ENCODE results near the gene SKIC8. TPM values are rescaled to one million over a fixed set of nuclear protein-coding genes. Genes with fewer than 3 reads are reported as not detected.
"Not testable (repeated sequence)": the region's sequence is repeated elsewhere in the genome, so short reads cannot be mapped to it uniquely, and the experiment has no call there.

SKIC8 gene
- total RNA-seq, 4 donors from 2014 or later, result 9.0 to 51.4 (median 44.1) TPM

DNA sequence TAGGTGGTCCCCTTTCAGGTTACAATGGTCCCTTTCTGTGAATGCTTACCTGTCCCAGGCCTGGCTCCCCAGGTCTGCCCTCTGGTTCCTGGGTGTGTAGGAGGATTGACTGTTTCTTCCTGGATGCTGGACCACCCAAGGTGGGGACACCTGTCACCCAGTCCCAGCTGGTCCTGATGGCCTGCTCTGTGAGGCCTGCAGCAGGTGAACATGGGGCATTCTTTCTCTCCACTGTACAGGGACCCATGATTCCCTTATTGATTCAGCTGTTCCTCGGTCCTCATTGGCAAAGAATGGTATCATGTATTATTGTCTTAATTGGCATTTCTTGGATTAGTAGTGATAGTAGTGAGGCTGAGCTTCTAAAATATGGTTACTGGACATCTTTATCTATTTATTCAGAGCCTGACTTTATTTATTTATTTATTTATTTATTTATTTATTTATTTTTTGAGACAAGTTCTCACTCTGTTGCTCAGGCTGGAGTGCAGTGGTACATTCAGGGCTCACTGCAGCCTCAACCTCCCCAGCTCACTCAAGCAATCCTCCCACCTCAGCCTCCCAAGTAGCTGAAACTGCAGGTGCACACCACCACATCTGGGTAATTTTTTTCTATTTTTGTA is 43.9 kb downstream of the SKIC8 start:
- DNase-seq, result no peak
- H3K36me3 ChIP-seq, result no peaks in the 10 kb centered on the region
- no peaks in the 10 kb centered on the region for H3K4me1 ChIP-seq
- H3K27me3 ChIP-seq, result no peaks in the 10 kb centered on the region
- intact Hi-C loops (cut with DNase I; ENCODE audit: low total_unique reads), result no loop called here
- in situ Hi-C loops (cut with MboI; ENCODE audit: low pct_ligation_motif_present in 1 of 4, low pct_unique_long_range_greater_than_20kb in 1 of 4, low sequenced_read_pairs in 3 of 4), result no loop called here
- 100% methylated on average over 1 of the region's 1 CpG for WGBS, 2 donors (ENCODE audit: low coverage in 1 of 2)
- TF ChIP-seq, protein P1, sequence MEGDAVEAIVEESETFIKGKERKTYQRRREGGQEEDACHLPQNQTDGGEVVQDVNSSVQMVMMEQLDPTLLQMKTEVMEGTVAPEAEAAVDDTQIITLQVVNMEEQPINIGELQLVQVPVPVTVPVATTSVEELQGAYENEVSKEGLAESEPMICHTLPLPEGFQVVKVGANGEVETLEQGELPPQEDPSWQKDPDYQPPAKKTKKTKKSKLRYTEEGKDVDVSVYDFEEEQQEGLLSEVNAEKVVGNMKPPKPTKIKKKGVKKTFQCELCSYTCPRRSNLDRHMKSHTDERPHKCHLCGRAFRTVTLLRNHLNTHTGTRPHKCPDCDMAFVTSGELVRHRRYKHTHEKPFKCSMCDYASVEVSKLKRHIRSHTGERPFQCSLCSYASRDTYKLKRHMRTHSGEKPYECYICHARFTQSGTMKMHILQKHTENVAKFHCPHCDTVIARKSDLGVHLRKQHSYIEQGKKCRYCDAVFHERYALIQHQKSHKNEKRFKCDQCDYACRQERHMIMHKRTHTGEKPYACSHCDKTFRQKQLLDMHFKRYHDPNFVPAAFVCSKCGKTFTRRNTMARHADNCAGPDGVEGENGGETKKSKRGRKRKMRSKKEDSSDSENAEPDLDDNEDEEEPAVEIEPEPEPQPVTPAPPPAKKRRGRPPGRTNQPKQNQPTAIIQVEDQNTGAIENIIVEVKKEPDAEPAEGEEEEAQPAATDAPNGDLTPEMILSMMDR (IDR thresholded peaks at IDR 0.05), result no peak
- TF ChIP-seq POLR2AphosphoS5 (IDR thresholded peaks at IDR 0.05) (no peak), EP300 (IDR thresholded peaks at IDR 0.05; ENCODE audit: low read depth) (no peak), POLR2A (IDR thresholded peaks at IDR 0.05) (no peak)
- H3K27ac ChIP-seq, result no peak overlapping the region
- H3K4me3 ChIP-seq, result no peak overlapping the region
- no peaks in the 10 kb centered on the region for H3K9me3 ChIP-seq

DNA sequence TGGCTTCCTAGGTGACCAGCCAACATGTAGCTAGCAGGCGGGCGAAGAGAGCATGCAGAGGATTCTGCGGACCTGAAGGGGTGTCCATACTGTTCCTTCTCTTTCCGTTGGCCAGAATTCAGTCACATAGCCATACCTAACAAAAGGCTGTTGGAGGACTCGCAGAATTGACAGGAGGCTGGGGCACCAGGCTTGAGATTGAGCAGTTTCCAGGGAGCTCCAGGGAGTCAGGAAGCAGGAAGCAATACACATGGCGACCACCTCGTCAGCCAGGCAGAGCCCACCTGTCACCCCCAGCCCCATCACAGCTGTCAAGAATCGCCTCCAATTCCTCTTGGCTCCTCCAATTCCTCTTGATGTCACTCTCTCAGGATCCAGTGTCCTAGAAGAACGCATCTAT is 48.3 kb downstream of the SKIC8 start:
- Histone ChIP-seq H3K9me3 (no peaks in the 10 kb centered on the region), H3K27ac (no peak overlapping the region), H3K27me3 (no peaks in the 10 kb centered on the region), H3K4me1 (no peaks in the 10 kb centered on the region), H3K36me3 (no peaks in the 10 kb centered on the region), H3K4me3 (no peak overlapping the region)
- in situ Hi-C loops (cut with MboI; ENCODE audit: low pct_ligation_motif_present in 1 of 4, low pct_unique_long_range_greater_than_20kb in 1 of 4, low sequenced_read_pairs in 3 of 4) (no loop called here), intact Hi-C loops (cut with DNase I; ENCODE audit: low total_unique reads) (no loop called here)
- DNase-seq, result no peak
- TF ChIP-seq EP300 (IDR thresholded peaks at IDR 0.05; ENCODE audit: low read depth) (no peak), POLR2AphosphoS5 (IDR thresholded peaks at IDR 0.05) (no peak), POLR2A (IDR thresholded peaks at IDR 0.05) (no peak)
- TF ChIP-seq, protein P1 (IDR thresholded peaks at IDR 0.05), result no peak
- 94 to 100% methylated on average over 1 to 9 of the region's 9 CpGs for WGBS, 2 donors (ENCODE audit: low coverage in 1 of 2)

DNA sequence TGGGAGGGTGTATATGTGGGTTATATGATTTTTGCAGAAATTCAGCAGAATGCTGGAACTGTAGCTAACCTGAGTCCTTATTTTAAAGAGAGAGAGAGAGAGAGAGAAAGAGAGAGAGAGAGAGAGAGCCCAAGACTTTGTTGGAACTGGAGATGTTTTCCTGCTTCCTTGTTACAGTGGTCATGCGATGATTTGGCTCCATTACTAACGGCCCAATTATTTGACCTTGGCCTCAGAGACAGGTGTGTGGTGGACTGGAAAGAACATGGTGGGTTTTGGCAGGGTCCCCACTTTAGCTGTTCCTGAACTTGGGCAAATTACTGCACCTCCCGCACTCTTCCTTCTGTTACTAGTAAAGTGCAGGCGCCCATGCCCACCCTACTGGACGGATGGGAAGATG is 50.3 kb downstream of the SKIC8 start:
- Histone ChIP-seq H3K27me3 (no peaks in the 10 kb centered on the region), H3K9me3 (no peaks in the 10 kb centered on the region), H3K4me1 (peaks cover 0 to 6% (median 5%) of the 10 kb centered on the region in 4 donors), H3K36me3 (no peaks in the 10 kb centered on the region), H3K4me3 (no peak overlapping the region), H3K27ac (no peak overlapping the region)
- in situ Hi-C loops (cut with MboI; ENCODE audit: low pct_ligation_motif_present in 1 of 4, low pct_unique_long_range_greater_than_20kb in 1 of 4, low sequenced_read_pairs in 3 of 4) (loop anchor here (25.0 kb wide), 2 partner anchors 137 to 287 kb away; no protein-coding TSS in a partner anchor), intact Hi-C loops (cut with DNase I; ENCODE audit: low total_unique reads) (no loop called here)
- TF ChIP-seq EP300 (IDR thresholded peaks at IDR 0.05; ENCODE audit: low read depth) (no peak), POLR2AphosphoS5 (IDR thresholded peaks at IDR 0.05) (no peak), POLR2A (IDR thresholded peaks at IDR 0.05) (no peak)
- TF ChIP-seq, protein P1 (IDR thresholded peaks at IDR 0.05), result no peak
- no peak for DNase-seq
- WGBS, 2 donors (ENCODE audit: low coverage in 1 of 2), result 80 to 85% methylated on average over 1 to 5 of the region's 5 CpGs

DNA sequence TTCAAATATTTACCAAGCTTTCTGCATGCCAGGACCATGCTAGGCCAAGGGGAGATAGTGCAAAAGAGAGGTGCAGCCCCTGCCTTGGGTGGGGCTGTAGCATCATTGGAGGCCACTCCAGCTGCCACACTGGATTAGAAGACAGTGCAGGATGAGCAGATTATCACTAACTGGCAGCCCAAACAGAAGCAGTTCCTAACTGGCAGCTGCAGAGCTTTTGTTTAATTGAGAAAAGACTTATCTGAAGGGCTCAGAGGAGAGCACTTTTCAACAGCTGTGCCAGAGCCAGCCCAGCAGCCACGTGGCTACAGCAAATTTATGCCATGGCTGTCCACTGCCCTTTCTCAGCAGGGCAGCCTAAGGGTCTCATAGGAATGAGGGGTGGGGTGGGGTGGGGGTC is 51.5 kb downstream of the SKIC8 start:
- no peak for TF ChIP-seq POLR2A (IDR thresholded peaks at IDR 0.05)
- no peak for TF ChIP-seq EP300 (IDR thresholded peaks at IDR 0.05; ENCODE audit: low read depth)
- no peak for TF ChIP-seq POLR2AphosphoS5 (IDR thresholded peaks at IDR 0.05)
- TF ChIP-seq, protein P1 (IDR thresholded peaks at IDR 0.05), result no peak
- no peaks in the 10 kb centered on the region for H3K36me3 ChIP-seq
- H3K4me1 ChIP-seq, result peaks cover 0 to 18% (median 16%) of the 10 kb centered on the region in 4 donors
- no peak overlapping the region for H3K4me3 ChIP-seq
- no peak overlapping the region for H3K27ac ChIP-seq
- no peaks in the 10 kb centered on the region for H3K27me3 ChIP-seq
- WGBS, 2 donors (ENCODE audit: low coverage in 1 of 2), result 64% methylated on average over 1 of the region's 1 CpG; no CpG with 5 or more reads in 1 of the 2 donors
- in situ Hi-C loops (cut with MboI; ENCODE audit: low pct_ligation_motif_present in 1 of 4, low pct_unique_long_range_greater_than_20kb in 1 of 4, low sequenced_read_pairs in 3 of 4), result loop anchor here (25.0 kb wide), 2 partner anchors 136 to 286 kb away; no protein-coding TSS in a partner anchor
- no peak for DNase-seq
- H3K9me3 ChIP-seq, result no peaks in the 10 kb centered on the region
- intact Hi-C loops (cut with DNase I; ENCODE audit: low total_unique reads), result no loop called here

DNA sequence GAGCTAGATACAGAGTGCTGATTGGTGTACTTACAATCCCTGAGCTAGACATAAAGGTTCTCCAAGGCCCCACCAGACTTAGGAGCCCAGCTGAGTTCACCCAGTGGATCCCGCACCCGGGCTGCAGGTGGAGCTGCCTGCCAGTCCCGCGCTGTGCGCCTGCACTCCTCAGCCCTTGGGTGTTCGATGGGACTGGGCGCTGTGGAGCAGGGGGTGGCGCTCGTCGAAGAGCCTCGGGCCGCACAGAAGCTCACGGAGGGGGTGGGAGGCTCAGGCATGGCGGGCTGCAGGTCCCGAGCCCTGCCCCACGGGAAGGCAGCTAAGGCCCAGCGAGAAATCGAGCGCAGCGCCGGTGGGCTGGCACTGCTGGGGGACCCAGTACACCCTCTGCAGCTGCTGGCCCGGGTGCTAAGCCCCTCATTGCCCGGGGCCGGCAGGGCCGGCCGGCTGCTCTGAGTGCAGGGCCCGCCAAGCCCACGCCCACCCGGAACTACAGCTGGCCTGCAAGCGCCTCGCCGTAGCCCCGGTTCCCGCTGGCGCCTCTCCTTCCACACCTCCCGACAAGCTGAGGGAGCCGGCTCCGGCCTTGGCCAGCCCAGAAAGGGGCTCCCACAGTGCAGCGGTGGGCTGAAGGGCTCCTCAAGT is 53.3 kb downstream of the SKIC8 start:
- H3K4me3 ChIP-seq; DNase-seq; H3K9me3 ChIP-seq; H3K27me3 ChIP-seq; H3K36me3 ChIP-seq; H3K27ac ChIP-seq; intact Hi-C loops (cut with DNase I; ENCODE audit: low total_unique reads): not testable (repeated sequence)
- WGBS, 2 donors (ENCODE audit: low coverage in 1 of 2), result 95% methylated on average over 32 of the region's 39 CpGs; no CpG with 5 or more reads in 1 of the 2 donors
- in situ Hi-C loops (cut with MboI; ENCODE audit: low pct_ligation_motif_present in 1 of 4, low pct_unique_long_range_greater_than_20kb in 1 of 4, low sequenced_read_pairs in 3 of 4), result loop anchor here (25.0 kb wide), 2 partner anchors 134 to 284 kb away; no protein-coding TSS in a partner anchor
- peaks cover 0 to 25% (median 19%) of the 10 kb centered on the region in 4 donors for H3K4me1 ChIP-seq

DNA sequence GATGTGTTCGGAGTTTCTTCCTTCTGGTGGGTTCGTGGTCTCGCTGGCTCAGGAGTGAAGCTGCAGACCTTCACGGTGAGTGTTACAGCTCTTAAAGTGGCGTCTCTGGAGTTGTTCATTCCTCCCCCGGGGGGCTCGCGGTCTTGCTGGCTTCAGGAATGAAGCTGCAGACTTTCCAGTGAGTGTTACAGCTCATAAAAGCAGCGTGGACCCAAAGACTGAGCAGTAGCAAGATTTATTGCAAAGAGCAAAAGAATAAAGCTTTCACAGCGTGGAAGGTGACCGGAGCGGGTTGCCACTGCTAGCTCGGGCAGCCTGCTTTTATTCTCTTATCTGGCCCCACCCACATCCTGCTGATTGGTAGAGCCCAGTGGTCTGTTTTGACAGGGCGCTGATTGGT is 54.0 kb downstream of the SKIC8 start:
- H3K27me3 ChIP-seq; H3K9me3 ChIP-seq; H3K27ac ChIP-seq; H3K36me3 ChIP-seq; H3K4me3 ChIP-seq; DNase-seq; intact Hi-C loops (cut with DNase I; ENCODE audit: low total_unique reads): not testable (repeated sequence)
- in situ Hi-C loops (cut with MboI; ENCODE audit: low pct_ligation_motif_present in 1 of 4, low pct_unique_long_range_greater_than_20kb in 1 of 4, low sequenced_read_pairs in 3 of 4), result loop anchor here (25.0 kb wide), 2 partner anchors 133 to 283 kb away; no protein-coding TSS in a partner anchor
- 76% methylated on average over 14 of the region's 14 CpGs; no CpG with 5 or more reads in 1 of the 2 donors for WGBS, 2 donors (ENCODE audit: low coverage in 1 of 2)
- H3K4me1 ChIP-seq, result peaks cover 0 to 25% (median 19%) of the 10 kb centered on the region in 4 donors
